ENCODE results near the gene PRKAR1B. TPM values are rescaled to one million over a fixed set of nuclear protein-coding genes. Genes with fewer than 3 reads are reported as not detected.

Gene PRKAR1B
- total and polyA plus RNA-seq, 4 experiments from 2014 or later: 6.5 to 16.6 (median 13.7) TPM

GRCh38 chr7:713488-714230, 13.4 kb downstream of the PRKAR1B start:
- Mint-ChIP-seq H3K27ac (peak overlapping the region in 6 of 7 donors; percentile 4 to 42 (median 26)), H3K27me3 (peaks cover 5 to 8% of the 10 kb centered on the region in 2 donors), H3K4me3 (peak overlapping the region; percentile 63 to 84 (median 77)), H3K4me1 (peaks cover 3 to 25% (median 12%) of the 10 kb centered on the region in 4 donors), H3K36me3 (peaks cover 2 to 8% of the 10 kb centered on the region in 2 donors), H3K9me3 (peaks cover 0 to 1% (median 0%) of the 10 kb centered on the region in 8 donors)
- Histone ChIP-seq H3K27ac (ENCODE audit: low read depth, low read length) (no peak overlapping the region), H3K27me3 (ENCODE audit: insufficient read depth, low read length) (no peaks in the 10 kb centered on the region), H3K4me1 (ENCODE audit: insufficient read depth, low read length) (peaks cover 3% of the 10 kb centered on the region), H3K4me3 (ENCODE audit: low read length in 2 of 2) (no peak overlapping the region), H3K36me3 (ENCODE audit: insufficient read depth, low read length) (no peaks in the 10 kb centered on the region), H3K9me3 (ENCODE audit: control insufficient read depth in 1 of 2, low read length in 2 of 2) (no peaks in the 10 kb centered on the region)
- POLR2A ChIA-PET (ENCODE audit: partially characterized antibody): no interaction called here
- intact Hi-C loops (cut with micrococcal nuclease): no loop called here
- no peak for DNase-seq
- CTCF ChIA-PET (ENCODE audit: partially characterized antibody): no interaction called here

DNA sequence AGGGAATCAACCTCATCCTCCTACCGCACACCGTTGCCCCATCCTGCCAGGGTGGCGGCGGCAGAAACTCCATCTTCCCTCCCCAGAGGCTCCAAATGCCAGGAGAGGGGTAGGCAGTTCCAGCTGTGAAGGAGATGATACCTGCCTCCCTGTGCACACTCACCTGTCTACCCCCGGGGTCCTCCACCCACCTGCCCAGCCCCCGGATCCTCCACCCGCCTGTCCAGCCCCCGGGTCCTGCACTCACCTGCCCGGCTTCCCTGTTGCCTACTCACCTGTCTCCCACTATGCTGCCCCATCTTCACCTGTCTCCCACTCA, 14.0 kb downstream of the PRKAR1B start:
- CTCF ChIA-PET (ENCODE audit: partially characterized antibody): no interaction called here

DNA sequence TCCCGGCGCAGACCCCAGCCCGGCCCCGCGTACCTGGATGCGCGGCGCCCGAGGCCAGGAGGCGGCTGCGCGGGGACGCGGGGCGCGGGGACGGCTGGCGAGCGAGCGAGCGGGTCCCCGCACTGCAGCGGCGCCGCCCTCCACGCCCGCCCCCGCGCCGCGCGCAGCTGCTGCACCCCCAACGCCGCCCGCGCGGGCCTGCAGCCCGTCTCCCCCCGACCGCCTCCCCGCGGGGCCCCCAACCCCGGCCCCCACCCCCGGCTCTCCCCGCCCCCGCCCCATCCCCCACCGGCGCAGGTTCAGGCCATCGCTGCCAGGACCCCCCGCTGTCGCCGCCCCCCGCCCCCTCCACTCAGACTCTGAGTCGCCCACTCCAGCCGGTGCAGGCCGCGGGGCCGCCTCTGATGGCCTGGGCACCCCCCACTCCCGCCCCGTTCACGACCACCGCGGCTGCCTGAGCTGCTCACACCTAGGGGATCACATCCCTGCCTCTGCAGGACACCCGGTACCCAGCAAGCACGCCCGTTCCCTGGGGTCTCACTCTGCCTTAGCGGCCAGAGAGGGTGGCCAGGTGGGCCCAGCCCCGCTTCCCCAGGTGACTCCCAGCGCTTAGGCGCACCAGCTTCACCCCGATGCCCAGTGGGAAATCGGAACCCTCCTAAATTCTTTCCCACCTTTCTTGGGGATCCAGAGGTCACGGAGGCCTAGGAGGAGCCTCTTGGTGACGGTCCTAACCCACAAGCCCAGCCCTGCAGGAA, 14.5 kb downstream of the PRKAR1B start:
- H3K27me3 Mint-ChIP-seq: peaks cover 5 to 8% of the 10 kb centered on the region in 2 donors
- peak overlapping the region in 1 of 7 donors; percentile 22 for H3K27ac Mint-ChIP-seq
- Histone ChIP-seq H3K27me3 (ENCODE audit: insufficient read depth, low read length) (no peaks in the 10 kb centered on the region), H3K4me3 (ENCODE audit: low read length in 2 of 2) (no peak overlapping the region), H3K27ac (ENCODE audit: low read depth, low read length) (no peak overlapping the region), H3K36me3 (ENCODE audit: insufficient read depth, low read length) (no peaks in the 10 kb centered on the region), H3K9me3 (ENCODE audit: control insufficient read depth in 1 of 2, low read length in 2 of 2) (no peaks in the 10 kb centered on the region), H3K4me1 (ENCODE audit: insufficient read depth, low read length) (peaks cover 3% of the 10 kb centered on the region)
- intact Hi-C loops (cut with micrococcal nuclease): no loop called here
- ChIA-PET CTCF (ENCODE audit: partially characterized antibody) (no interaction called here), POLR2A (ENCODE audit: partially characterized antibody) (interaction anchor here (1.6 kb wide), 1 partner anchor 128 kb away, joined by 3 read pairs; no protein-coding TSS in a partner anchor)
- peaks cover 0 to 1% (median 0%) of the 10 kb centered on the region in 8 donors for H3K9me3 Mint-ChIP-seq
- peaks cover 3 to 21% (median 12%) of the 10 kb centered on the region in 4 donors for H3K4me1 Mint-ChIP-seq
- peak overlapping the region in 7 of 8 donors; percentile 9 to 71 (median 36) for H3K4me3 Mint-ChIP-seq
- peak in 1 of 5 donors; percentile 14 for DNase-seq
- peaks cover 2 to 8% of the 10 kb centered on the region in 2 donors for H3K36me3 Mint-ChIP-seq

More for the DNA sequence above, 14.0 kb downstream of the PRKAR1B start:
- Mint-ChIP-seq H3K9me3 (peaks cover 0 to 1% (median 0%) of the 10 kb centered on the region in 8 donors), H3K4me3 (peak overlapping the region in 7 of 8 donors; percentile 63 to 84 (median 76)), H3K27me3 (peaks cover 5 to 8% of the 10 kb centered on the region in 2 donors), H3K4me1 (peaks cover 3 to 21% (median 12%) of the 10 kb centered on the region in 4 donors), H3K36me3 (peaks cover 2 to 8% of the 10 kb centered on the region in 2 donors), H3K27ac (peak overlapping the region in 3 of 7 donors; percentile 22 to 29 (median 29))
- Histone ChIP-seq H3K4me1 (ENCODE audit: insufficient read depth, low read length) (peaks cover 3% of the 10 kb centered on the region), H3K36me3 (ENCODE audit: insufficient read depth, low read length) (no peaks in the 10 kb centered on the region), H3K4me3 (ENCODE audit: low read length in 2 of 2) (no peak overlapping the region), H3K27me3 (ENCODE audit: insufficient read depth, low read length) (no peaks in the 10 kb centered on the region), H3K27ac (ENCODE audit: low read depth, low read length) (no peak overlapping the region), H3K9me3 (ENCODE audit: control insufficient read depth in 1 of 2, low read length in 2 of 2) (no peaks in the 10 kb centered on the region)
- POLR2A ChIA-PET (ENCODE audit: partially characterized antibody): no interaction called here
- DNase-seq: no peak
- intact Hi-C loops (cut with micrococcal nuclease): no loop called here

- Histone ChIP-seq H3K36me3 (ENCODE audit: insufficient read depth, low read length) (no peaks in the 10 kb centered on the region), H3K4me1 (ENCODE audit: insufficient read depth, low read length) (peaks cover 3% of the 10 kb centered on the region), H3K27me3 (ENCODE audit: insufficient read depth, low read length) (no peaks in the 10 kb centered on the region), H3K4me3 (ENCODE audit: low read length in 2 of 2) (no peak overlapping the region), H3K27ac (ENCODE audit: low read depth, low read length) (no peak overlapping the region), H3K9me3 (ENCODE audit: control insufficient read depth in 1 of 2, low read length in 2 of 2) (no peaks in the 10 kb centered on the region)
- peaks cover 0 to 1% (median 0%) of the 10 kb centered on the region in 8 donors for H3K9me3 Mint-ChIP-seq
- ChIA-PET POLR2A (ENCODE audit: partially characterized antibody) (interaction anchor here (1.6 kb wide), 1 partner anchor 127 kb away, joined by 3 read pairs; no protein-coding TSS in a partner anchor), CTCF (ENCODE audit: partially characterized antibody) (no interaction called here)
- H3K36me3 Mint-ChIP-seq: peaks cover 4 to 8% of the 10 kb centered on the region in 2 donors
- DNase-seq: no peak
- peaks cover 5 to 8% of the 10 kb centered on the region in 2 donors for H3K27me3 Mint-ChIP-seq
- intact Hi-C loops (cut with micrococcal nuclease): no loop called here
- no peak overlapping the region for H3K4me3 Mint-ChIP-seq
- no peak overlapping the region for H3K27ac Mint-ChIP-seq
- peaks cover 3 to 21% (median 12%) of the 10 kb centered on the region in 4 donors for H3K4me1 Mint-ChIP-seq
Measured at GRCh38 chr7:711922-712380, 15.1 kb downstream of the PRKAR1B start.

DNA sequence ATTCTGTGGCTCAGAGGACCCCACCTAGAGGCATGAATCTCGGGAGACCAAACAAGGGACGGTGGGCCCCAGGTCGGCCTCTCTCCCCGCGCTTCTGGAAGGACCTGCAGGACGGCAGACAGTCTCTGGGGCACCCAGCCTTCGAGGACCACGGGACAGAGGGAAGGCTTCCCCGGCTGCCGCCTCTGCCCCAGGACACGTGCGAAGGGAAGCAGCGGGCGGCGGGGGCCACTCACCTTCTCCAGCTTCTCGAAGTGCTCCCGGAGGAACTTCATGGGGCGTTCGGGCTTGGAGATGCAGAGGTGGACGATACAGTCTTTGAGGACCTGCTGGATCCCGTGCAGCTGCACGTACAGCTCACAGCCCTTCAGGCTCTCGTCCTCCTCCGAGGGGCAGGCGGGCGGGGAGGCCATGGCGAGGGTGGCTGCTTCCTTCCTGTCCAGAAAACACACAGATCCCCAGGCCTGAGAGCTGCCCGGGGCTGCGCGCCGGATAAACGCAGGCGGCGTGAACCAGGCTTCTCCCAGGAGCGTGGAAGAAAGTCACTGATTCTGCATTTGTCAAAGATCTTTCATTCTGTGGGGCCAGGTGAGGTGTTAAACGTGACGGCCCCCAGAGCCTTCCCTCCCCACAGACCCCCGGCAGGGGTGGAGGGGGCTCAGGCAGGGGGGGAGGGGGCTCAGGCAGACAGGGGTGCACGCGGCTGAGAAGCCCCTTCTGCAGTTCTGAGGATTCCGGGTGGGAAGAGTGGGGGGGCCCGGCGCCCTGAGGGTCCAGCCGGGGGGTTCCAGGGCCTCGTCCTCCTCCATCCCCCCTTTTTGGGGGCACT, 15.8 kb downstream of the PRKAR1B start:
- intact Hi-C loops (cut with micrococcal nuclease): no loop called here
- DNase-seq: no peak
- H3K9me3 ChIP-seq (ENCODE audit: control insufficient read depth in 1 of 2, low read length in 2 of 2): no peaks in the 10 kb centered on the region
- Mint-ChIP-seq H3K4me1 (peaks cover 3 to 17% (median 10%) of the 10 kb centered on the region in 4 donors), H3K36me3 (peaks cover 4 to 8% of the 10 kb centered on the region in 2 donors), H3K27me3 (peaks cover 5 to 8% of the 10 kb centered on the region in 2 donors), H3K27ac (peak overlapping the region in 3 of 7 donors; percentile 29 to 57 (median 30)), H3K9me3 (peaks cover 0 to 1% (median 0%) of the 10 kb centered on the region in 8 donors), H3K4me3 (peak overlapping the region in 4 of 8 donors; percentile 6 to 48 (median 35))
- H3K4me1 ChIP-seq (ENCODE audit: insufficient read depth, low read length): peaks cover 3% of the 10 kb centered on the region
- POLR2A ChIA-PET (ENCODE audit: partially characterized antibody): interaction anchor here (1.6 kb wide), 1 partner anchor 126 kb away, joined by 3 read pairs; no protein-coding TSS in a partner anchor
- no peak overlapping the region for H3K4me3 ChIP-seq (ENCODE audit: low read length in 2 of 2)
- no peaks in the 10 kb centered on the region for H3K27me3 ChIP-seq (ENCODE audit: insufficient read depth, low read length)
- no peaks in the 10 kb centered on the region for H3K36me3 ChIP-seq (ENCODE audit: insufficient read depth, low read length)
- H3K27ac ChIP-seq (ENCODE audit: low read depth, low read length): no peak overlapping the region
- CTCF ChIA-PET (ENCODE audit: partially characterized antibody): no interaction called here

GRCh38 chr7:710161-710560, 16.9 kb downstream of the PRKAR1B start:
- peak overlapping the region in 6 of 8 donors; percentile 36 to 67 (median 40) for H3K4me3 Mint-ChIP-seq
- ChIA-PET CTCF (ENCODE audit: partially characterized antibody) (no interaction called here), POLR2A (ENCODE audit: partially characterized antibody) (no interaction called here)
- peaks cover 5 to 8% of the 10 kb centered on the region in 2 donors for H3K27me3 Mint-ChIP-seq
- H3K36me3 Mint-ChIP-seq: peaks cover 4 to 8% of the 10 kb centered on the region in 2 donors
- H3K27ac Mint-ChIP-seq: peak overlapping the region in 1 of 7 donors; percentile 66
- no peaks in the 10 kb centered on the region for H3K36me3 ChIP-seq (ENCODE audit: insufficient read depth, low read length)
- no peak for DNase-seq
- H3K27me3 ChIP-seq (ENCODE audit: insufficient read depth, low read length): no peaks in the 10 kb centered on the region
- H3K27ac ChIP-seq (ENCODE audit: low read depth, low read length): no peak overlapping the region
- H3K9me3 ChIP-seq (ENCODE audit: control insufficient read depth in 1 of 2, low read length in 2 of 2): no peaks in the 10 kb centered on the region
- H3K9me3 Mint-ChIP-seq: no peaks in the 10 kb centered on the region
- H3K4me3 ChIP-seq (ENCODE audit: low read length in 2 of 2): no peak overlapping the region
- peaks cover 3% of the 10 kb centered on the region for H3K4me1 ChIP-seq (ENCODE audit: insufficient read depth, low read length)
- intact Hi-C loops (cut with micrococcal nuclease): no loop called here
- peaks cover 3 to 15% (median 9%) of the 10 kb centered on the region in 4 donors for H3K4me1 Mint-ChIP-seq

All from CD4-positive, alpha-beta memory T cell (primary cell).